GM13976 (cell line): Measurements from ENCODE around the gene GAS2L3.
"Not testable (repeated sequence)": the region's sequence is repeated elsewhere in the genome, so short reads cannot be mapped to it uniquely, and the experiment has no call there.

Experiments
- DNase-seq: peaks from one replicate; pipeline ENCODE4 v3.0.0; 2012; ENCODE audit warnings: low spot score
- in situ Hi-C: fragments of 300-500 bp; cut with MboI; formaldehyde crosslinking; loops from one replicate; pipeline ENCODE4 v1.12.0; 2022; ENCODE audit warnings: low sequenced_read_pairs, mixed read lengths, inconsistent platforms; ENCODE audit not compliant: unreplicated experiment
- TF ChIP-seq, protein P1 (sequence below): IDR thresholded peaks from 2 replicates; pipeline ENCODE4 v1.5.1; 2012; ENCODE audit warnings: borderline replicate concordance, mild to moderate bottlenecking; ENCODE audit not compliant: insufficient read depth; ENCODE audit errors: extremely low read depth, missing control alignments, control extremely low read depth

GAS2L3 gene

DNA sequence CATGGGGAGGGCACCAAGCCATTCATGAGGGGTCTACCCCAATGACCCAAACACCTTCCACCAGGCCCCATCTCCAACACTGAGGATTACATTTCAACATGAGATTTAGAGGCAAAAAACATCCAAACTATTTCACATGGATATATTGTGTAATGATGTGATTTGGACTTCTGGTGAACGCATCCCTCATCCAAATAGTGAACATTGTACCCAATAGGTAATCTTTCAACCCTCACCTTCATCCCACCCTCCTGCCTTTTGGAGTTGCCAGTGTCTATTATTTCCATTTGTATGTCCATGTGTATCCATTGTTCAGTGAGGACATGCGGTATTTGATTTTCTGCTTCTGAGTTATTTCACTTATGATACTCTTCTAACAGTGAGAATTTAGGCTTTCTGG lies 16.1 kb upstream of the GAS2L3 start:
- in situ Hi-C loops = loop anchor here (25.0 kb wide), 1 partner anchor 320 kb away; no protein-coding TSS in a partner anchor
- DNase-seq = no peak
- TF ChIP-seq, protein P1, sequence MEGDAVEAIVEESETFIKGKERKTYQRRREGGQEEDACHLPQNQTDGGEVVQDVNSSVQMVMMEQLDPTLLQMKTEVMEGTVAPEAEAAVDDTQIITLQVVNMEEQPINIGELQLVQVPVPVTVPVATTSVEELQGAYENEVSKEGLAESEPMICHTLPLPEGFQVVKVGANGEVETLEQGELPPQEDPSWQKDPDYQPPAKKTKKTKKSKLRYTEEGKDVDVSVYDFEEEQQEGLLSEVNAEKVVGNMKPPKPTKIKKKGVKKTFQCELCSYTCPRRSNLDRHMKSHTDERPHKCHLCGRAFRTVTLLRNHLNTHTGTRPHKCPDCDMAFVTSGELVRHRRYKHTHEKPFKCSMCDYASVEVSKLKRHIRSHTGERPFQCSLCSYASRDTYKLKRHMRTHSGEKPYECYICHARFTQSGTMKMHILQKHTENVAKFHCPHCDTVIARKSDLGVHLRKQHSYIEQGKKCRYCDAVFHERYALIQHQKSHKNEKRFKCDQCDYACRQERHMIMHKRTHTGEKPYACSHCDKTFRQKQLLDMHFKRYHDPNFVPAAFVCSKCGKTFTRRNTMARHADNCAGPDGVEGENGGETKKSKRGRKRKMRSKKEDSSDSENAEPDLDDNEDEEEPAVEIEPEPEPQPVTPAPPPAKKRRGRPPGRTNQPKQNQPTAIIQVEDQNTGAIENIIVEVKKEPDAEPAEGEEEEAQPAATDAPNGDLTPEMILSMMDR = no peak

DNA sequence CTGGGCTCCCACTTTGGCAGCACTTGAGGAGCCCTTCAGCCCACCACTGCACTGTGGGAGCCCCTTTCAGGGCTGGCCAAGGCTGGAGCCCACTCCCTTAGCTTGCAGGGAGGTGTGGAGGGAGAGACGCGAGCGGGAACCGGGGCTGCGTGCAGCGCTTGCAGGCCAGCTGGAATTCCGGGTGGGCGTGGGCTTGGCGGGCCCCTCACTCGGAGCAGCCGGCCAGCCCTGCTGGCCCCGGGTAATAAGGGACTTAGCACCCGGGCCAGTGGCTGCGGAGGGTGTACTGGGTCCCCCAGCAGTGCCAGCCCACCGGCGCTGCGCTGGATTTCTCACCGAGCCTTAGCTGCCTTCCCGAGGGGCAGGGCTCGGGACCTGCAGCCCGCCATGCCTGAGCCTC lies 14.2 kb upstream of the GAS2L3 start:
- DNase-seq = not testable (repeated sequence)
- in situ Hi-C loops = loop anchor here (25.0 kb wide), 1 partner anchor 322 kb away; no protein-coding TSS in a partner anchor

DNA sequence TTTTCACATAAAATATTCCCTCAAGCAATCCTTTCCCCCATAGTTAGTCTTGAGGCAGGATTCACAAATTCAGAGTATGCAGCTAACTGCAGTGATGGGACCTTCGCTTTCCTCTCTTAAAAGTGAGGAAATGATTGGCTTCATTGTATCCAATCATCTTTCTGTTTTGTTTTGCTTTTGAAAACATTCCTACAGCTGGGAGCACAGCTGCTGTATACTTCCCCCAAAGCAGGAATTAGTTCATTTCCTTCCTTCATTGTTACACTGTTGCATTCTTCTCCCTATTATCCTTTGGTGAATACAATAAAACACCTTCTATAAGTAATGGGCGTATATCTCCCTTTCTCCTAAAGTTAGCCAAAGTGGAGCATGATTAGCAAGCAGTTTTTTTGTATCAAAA lies 9.4 kb upstream of the GAS2L3 start:
- no peak for DNase-seq
- TF ChIP-seq, protein P1 = no peak
- in situ Hi-C loops = loop anchor here (25.0 kb wide), 1 partner anchor 327 kb away; no protein-coding TSS in a partner anchor

DNA sequence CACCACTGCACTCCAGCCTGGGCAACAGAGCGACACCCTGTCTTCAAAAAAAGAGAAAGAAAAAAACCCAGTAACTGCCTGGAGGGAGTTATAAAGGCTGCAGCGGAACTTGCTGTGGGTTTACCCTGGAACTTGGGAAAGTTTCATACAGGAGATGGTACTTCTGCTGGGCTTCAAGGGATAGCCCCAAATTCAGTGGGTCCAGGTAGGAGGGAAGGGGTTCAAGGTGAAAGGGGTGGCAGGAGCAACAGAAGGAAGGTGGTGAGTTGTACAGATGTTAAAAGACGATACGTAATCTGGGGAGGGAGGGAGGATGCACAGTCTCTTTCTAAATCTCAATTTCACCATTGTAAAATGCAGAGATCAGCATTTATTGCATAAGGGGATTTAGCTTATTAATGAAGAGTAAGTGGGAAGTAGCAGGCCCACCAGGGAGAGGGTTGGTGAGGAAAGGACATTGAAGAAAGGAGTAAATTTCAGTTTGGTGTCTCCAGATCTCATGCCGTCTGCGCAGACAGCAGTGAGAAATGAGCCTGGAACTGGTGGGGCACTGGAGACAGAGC lies 8.5 kb upstream of the GAS2L3 start:
- no peak for DNase-seq
- in situ Hi-C loops = loop anchor here (25.0 kb wide), 1 partner anchor 328 kb away; no protein-coding TSS in a partner anchor
- TF ChIP-seq, protein P1 = no peak

DNA sequence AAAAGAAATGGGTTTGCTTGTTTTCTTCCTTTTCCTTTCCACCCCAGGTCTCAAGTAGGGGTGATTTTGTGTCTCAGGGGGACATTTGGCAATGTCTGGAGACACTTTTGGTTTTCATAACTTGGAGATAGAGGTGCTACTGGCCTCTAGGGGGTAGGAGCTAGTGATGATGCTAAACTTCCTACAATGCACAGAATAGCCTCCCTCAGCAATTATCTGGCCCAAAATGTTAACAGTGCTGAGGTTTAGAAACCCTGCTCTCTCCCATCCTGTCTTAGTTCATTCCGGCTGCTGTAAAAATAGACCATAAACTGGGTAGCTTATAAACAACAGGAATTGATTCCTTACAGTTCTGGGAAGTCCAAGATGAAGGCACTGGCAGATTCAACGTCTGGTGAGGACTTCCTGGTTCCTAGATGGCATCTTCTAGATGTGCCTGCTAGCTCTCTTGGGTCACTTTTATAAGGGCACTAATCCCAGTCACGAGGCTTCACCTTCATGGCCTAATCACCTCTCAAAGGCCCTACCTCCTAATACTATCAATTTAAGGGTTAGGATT lies 7.4 kb upstream of the GAS2L3 start:
- DNase-seq = no peak

DNA sequence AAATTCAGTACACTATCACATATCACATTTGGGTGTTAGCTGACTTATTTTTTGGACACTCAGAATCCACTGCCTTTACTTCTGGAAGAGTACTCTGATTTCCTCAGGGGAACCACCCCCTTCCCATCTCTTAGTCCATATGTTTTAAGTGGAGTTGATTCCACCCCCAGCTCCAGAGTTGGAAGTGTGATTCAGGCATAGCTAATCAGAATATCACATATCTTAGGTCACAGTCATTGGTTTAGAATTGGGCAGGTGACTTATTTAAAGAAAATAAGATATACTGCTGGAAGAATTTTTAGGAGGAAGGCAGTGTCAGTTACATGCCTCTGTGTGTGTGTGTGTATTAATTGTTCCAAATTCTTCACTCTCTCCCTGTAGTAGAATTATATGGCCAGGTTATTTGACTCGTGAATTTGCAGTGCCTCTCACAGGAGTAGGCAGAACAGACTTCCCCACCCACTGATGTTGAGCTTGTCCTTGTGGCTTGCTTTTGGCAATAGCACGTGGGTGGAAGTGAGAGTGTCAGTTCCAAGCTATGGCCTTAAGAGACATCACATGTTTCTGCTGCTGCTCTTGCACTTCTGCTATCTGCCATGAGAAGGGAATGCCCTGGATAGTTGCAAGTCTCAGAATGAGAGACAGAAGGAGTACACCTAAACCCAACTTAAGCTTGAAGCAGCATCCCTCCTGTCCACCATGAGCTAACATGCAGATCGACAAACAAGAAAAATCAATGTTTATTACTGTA lies 6.4 kb upstream of the GAS2L3 start:
- peak; percentile 66 for DNase-seq

More for the DNA sequence above, 7.4 kb upstream of the GAS2L3 start:
- TF ChIP-seq, protein P1 = no peak
- in situ Hi-C loops = loop anchor here (25.0 kb wide), 1 partner anchor 329 kb away; no protein-coding TSS in a partner anchor

More for the DNA sequence above, 6.4 kb upstream of the GAS2L3 start:
- in situ Hi-C loops = loop anchor here (25.0 kb wide), 1 partner anchor 330 kb away; no protein-coding TSS in a partner anchor
- TF ChIP-seq, protein P1 = no peak
